GM18507 (cell line): ENCODE results near the gene KAT2B.
A peak's percentile ranks its signal among the peaks of the same experiment; 100 is the strongest.

Experiments
- DNase-seq: peaks from one replicate; pipeline ENCODE4 v3.0.0; 2011; ENCODE audit warnings: low read depth; ENCODE audit not compliant: insufficient read length; ENCODE audit errors: extremely low spot score
- FAIRE-seq: peaks from 2 replicates; lab custom pipeline; 2011; peaks lifted over from hg19 to GRCh38; lab: Jason Lieb, UNC

The KAT2B gene

DNA sequence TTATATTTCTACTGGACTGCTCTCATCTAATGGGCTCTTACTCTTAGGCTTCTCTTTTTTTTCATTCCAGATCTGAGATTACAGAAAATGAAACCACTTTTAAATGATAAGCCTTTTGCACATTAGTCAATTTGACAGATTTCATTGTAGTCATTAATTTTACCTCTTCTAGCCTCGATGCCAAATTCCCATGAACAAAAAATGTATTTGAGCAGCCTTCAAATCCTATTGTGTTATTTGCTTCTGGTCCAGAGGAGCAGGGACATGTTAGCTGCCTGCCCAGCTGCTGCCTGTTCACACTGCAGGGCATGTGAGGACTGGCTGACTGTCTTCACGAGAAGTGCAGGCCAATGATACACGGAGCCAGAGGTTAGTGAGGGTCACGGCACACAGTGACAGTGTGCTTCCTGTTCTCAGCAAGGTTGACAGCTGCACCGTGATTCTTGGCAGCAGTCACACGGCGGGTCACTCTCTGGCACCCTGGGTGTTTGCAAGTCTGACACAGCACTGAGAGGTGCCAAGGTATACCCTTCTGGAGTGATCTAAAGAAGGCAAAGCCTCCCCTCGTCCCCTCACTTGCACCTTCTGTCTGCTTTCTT, 40.8 kb downstream of the KAT2B start:
- no peak for DNase-seq
- peak; percentile 36 for FAIRE-seq

DNA sequence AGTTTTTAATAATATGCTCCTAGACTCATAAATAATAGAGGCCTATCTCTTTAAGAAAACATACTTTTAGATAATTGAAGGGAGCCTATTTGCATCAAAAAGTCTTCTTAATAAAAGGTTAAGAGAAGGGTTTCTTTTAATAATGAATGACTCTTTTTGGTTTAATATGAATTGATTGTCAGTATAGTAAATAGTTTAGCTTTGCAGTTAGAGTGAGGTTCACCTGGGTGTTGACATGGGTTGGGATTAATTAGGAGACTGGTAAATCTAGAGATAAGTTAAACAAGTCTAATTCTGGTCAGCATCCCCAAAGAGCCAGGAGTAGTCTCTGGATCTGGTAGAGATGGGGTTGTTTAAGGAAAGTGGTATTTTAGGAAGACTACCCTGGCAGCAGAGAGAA, 43.0 kb downstream of the KAT2B start:
- DNase-seq (no peak), FAIRE-seq (no peak)

DNA sequence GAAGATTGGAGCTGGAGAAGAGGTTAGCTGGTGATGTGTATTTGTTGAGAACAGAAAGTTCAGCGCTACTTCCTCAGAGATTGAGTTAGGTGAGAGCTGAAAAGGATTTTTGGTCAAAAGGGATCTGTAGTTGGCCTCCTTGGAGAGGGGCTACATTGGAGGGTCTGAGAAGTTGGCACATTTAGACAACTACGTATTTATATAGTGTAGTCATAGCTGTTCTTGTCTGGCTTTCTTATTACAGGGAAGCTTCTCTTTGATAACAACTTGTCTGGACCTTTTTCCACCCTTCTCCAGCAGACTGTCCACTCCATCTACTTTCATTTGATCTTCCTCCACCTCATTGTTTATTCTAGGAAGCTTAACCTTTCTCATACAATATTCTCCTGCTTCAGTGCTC, 43.7 kb downstream of the KAT2B start:
- FAIRE-seq: no peak
- no peak for DNase-seq

DNA sequence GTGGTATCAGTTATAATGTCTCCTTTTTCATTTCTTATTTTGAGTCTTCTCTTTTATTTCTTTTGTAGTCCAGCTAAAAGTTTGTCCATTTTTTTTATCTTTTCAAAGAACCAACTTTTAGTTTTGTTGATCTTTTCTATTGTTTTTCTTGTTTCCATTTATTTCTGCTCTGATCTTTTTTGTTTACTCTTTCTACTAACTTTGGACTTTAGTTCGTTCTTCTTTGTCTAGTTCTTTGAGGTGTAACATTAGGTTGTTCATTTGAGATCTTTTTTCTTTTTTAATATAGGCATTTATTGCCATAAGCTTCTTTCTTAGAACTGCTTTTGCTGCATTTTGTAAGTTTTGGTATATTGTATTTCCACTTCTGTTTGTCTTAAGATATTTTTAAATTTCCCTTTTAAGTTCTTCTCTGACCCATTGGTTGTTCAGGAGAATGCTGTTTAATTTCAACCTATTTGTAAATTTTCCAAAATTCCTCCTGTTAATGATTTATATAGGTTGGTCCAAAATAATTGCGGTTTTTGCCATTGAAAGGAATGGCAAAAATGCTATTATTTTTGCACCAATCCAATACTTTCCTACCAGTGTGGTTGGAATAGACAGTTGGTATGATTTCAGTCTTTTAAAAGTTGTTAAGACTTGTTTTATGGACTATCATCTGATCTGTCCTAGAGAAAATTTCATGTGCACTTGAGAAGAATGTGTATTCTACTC, 51.2 kb downstream of the KAT2B start:
- no peak for DNase-seq
- no peak for FAIRE-seq

DNA sequence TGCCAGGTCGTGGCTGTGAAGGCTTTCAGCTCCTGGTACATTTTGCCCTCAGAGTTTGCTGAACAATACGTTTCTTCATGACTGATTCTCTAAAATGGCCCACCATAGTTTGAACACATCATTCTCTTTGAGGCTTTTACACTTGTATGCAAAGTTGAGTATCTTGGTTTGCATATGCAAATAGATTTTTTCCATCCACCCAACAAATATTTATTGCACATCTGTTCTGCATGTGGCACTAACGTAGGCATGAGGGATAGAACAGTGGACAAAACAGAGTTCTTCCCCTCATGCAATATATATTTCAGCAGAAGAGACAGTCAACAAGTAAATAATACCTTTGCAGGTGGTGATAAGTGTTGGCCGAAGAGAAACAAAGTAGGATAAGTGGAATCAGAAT, 55.2 kb downstream of the KAT2B start:
- DNase-seq: no peak
- no peak for FAIRE-seq

DNA sequence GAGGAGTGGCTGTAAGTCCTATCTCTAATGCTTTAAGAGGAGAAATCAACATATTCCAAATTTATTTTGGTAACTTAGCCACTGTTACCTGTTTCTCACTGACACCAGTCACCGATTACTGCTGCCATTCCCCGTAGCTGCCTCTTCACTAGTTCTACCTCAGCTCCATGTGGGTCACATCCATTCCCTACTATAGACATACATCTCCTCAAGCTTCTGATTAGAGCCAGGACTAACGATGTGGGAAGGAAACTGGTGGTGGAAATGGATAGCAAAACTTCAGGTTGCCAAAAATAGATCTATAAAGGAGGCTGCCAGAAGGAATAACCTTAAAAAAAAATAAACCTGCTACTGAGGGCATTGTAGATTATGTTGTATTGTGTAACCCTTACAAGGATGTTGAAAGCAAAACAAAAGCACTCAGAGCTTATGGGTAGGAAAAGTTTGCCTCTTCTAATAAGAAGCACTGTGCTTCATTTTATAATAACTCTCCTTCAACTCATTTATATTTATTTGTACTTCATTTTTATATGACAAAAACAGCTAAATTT, 56.0 kb downstream of the KAT2B start:
- FAIRE-seq (no peak), DNase-seq (no peak)

DNA sequence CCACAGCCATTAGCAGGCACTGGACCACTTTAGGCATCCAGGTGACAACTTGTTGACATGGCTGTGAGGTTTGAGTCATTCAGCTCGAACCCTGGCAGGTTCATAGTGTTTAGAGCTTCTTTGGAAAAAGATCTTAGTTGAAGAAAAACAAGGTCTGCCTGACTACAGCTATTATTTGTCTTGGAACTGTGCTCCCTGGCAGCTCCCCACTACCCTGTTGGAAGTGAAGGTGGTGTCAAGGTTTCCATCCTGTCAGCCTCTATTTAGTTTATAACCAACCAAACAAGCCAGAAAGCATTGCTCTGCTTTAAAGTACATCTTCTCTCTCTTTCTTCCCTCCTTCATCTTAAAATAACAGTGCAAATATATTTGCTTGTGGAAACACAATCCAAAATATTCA, 56.8 kb downstream of the KAT2B start:
- no peak for FAIRE-seq
- DNase-seq: no peak

DNA sequence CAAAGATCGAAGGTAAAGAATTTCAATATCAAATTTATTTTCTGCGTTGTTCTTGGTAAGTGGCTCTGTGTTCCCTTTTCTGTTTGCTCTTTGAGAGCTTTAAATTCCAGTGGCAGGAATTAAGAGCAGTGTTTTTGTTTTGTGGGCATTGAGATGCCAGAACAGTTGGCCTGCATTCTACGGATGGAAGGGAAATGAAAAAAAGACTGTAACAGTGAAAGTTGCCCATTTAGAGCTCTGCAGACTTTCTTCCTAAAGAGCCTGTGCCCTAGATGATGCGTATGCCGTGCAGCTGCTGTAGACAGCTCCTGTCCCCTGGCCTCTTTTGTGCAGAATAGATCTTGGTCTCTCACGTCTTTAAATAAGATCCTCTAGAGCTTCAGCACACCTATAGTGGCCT, 58.8 kb downstream of the KAT2B start:
- DNase-seq (no peak), FAIRE-seq (no peak)

DNA sequence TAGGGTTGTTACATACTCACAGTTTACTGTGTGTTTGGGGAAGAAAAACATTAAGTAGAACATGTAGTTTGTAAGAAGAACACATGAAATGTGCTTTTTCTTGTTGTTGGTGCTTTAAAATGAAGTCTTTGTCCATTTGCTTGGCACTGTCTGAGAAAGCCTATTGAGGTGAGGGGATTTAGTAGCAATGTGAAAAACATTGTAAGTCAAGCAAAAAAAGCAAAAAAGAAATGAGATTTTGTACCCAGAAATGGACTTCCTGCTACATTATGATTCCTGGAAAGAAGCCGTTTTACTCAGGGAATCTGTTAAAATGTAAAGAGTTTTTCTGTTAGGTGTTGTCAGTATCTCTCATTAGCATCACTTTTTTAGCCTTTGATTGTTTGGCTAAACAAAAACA, 59.9 kb downstream of the KAT2B start:
- FAIRE-seq (no peak), DNase-seq (no peak)

DNA sequence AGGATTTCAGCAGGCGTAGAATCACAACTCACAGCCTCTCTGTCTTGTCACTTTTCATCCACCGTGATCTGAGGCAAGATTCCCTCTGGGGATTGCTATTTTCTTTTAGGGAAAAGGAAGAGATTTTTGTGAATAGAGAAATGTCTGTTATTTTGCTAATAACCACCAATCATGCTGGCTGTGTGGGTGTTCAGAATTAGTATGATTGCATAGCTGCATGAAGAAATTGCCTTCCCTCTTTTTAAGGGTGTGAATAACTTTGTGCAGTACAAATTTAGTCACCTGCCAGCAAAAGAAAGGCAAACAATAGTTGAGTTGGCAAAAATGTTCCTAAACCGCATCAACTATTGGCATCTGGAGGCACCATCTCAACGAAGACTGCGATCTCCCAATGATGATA, 60.8 kb downstream of the KAT2B start:
- FAIRE-seq (no peak), DNase-seq (no peak)

DNA sequence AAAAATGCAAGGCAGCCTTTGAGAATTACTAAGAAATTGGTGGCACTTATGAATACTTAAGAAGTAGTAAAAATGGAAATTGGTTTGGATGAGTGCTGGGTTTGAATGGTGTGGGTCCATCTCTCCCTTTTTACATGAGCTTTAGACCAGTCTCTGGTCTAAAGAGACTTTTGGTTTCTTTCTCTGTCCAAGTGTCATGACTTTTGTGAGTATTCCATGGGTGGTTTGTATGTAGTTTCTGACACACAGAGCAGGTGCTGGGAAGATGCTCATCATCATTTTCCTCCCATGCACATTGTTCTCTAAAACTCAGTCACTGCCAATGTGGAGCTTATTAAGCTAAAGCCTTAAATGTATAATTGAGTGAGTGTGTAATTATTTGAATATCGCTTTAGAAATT, 63.5 kb downstream of the KAT2B start:
- no peak for FAIRE-seq
- DNase-seq: no peak

DNA sequence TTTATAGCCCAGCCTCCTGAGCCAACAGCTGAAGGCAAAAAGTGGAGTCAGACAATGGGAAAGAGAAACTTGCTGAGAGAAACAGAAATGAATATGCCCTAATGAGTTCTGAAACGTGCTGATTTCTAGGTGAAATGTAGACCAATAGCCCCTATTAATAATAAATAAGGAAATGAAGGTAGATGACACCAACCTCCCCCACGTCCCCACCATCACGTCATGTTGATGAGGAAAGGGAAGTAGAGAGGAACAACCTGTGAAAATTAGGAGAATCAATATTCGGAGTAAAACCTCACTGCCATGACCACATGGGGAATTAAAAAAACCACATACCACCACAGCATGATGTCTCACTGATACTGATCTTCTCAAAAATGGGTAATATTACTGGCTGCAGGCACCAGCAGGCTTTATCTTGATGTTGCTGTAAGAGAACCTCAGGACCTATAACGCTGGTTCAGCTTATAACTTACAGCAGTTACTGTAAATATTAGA, 64.0 kb downstream of the KAT2B start:
- DNase-seq (no peak), FAIRE-seq (peak; percentile 48)

DNA sequence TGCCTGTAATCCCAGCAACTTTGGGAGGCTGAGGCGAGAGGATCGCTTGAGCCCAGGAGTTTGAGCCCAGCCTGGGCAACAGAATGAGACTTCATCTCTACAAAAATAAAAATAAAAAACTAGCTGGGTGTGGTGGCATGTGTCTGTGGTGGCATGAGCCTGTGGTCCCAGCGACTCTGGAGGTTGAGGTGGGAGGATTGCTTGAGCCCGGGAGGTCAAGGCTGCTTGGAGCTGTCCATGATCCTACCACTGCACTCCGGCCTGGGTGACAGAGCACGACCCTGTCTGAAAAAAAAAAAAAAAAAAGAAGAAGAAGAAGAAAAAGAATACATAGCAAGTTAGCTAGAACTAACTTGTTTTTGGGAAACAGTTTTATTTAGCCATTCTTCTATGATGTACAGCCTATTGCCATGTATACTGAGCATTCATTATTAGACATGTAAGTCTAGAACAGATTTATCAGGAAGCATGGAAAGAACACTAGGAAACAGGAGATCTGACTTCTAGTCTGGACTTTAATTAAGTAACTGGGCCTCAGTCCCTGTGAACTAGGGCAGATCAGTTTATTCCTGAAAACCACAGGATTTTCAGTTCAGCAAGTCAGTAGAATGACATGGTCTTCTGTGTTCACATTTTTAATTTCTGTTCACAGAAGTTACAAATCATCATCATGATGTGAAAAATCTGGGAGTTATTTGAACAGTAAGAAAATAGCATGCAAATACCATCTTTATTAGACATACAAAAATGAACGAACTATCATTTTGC, 65.5 kb downstream of the KAT2B start:
- DNase-seq: no peak

DNA sequence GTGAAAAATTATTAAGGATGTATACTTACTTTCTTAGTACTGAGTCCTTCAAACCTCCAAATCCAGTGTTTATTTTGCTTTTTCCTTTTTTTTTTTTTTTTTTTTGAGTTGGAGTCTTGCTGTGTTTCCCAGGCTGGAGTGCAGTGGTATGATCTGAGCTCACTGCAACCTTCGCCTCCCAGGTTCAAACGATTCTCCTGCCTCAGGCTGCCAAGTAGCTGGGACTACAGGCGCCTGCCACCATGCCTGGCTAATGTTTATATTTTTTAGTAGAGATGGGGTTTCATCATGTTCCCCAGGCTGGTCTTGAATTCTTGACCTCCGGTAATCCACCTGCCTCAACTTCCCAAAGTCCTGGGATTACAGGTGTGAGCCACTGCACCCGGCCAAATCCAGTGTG, 67.5 kb downstream of the KAT2B start:
- DNase-seq: no peak
- FAIRE-seq: no peak

More for the DNA sequence above, 65.5 kb downstream of the KAT2B start:
- FAIRE-seq: peak; percentile 33

DNA sequence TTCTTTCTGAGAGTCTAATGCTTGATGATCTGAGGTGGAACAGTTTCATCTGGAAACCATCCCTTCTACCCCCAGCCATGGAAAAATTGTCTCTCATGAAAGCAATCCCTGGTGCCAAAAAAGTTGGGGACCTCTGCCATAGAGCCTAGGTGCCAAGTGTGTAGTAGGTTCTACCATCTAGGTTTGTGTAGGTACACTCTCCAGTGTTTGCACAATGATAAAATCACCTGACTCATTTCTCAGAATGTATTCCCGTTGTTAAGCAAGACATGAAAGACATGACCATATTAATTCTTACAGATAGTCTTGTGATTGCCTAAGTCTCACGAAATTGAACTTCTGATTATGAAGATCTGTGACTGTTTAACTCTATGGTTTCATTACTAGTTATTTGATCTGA, 68.6 kb downstream of the KAT2B start:
- DNase-seq (no peak), FAIRE-seq (no peak)

DNA sequence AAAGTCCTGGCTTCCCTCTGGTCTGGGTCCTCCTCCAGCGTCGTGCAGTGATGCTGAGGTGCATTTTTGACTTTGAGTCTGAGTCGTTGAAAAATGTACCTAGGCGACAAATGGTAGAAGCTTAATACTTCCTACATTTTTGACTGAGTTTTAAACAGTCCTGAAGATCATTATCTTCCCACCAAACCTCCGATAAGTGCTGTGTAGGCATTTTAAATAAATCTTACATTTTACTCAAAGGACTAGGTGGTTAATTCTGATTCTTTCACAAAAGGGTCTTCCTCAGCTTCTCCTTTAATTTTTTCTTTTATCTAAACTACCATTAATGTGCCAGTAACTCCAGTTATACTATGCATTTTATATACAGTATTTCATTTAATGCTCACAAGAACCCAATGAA, 70.6 kb downstream of the KAT2B start:
- DNase-seq (no peak), FAIRE-seq (no peak)

DNA sequence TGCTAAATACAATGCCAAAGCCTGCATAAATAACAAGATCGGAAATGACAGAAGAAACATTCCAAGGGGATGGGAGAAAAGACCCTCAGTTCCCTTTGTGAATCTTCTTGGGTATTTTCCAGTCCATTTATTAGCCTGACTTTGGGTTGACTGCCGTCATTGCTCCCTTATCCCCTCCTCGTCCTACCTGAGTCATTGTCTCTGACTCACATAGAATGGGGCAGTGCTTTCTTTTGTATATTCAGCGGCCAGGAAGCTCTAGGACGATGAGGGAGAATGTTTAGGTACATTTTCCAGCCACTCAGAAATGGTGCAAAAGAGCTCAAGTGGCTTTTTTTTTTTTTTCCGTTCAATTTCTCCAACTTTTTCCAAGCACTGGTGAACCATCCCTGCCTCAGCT, 71.6 kb downstream of the KAT2B start:
- FAIRE-seq: no peak
- no peak for DNase-seq

DNA sequence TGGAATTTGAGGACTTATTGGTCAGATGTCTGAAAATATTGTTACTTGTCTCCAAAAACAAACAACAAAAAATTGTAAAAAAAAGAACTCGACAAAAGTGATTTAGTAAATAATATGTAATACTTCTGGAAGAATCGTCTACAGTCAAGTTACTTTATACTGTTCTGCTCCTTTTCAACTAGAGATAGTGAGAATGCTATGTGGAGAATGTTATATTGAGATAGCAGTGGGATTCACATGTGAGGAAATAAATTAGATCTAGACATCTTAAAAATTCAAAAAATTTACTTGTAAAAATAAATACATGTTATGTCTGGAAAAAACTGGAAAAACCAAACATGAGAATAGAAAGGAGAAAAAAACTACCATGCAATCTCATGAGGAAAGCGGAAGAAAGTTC, 80.8 kb downstream of the KAT2B start:
- FAIRE-seq (no peak), DNase-seq (no peak)

DNA sequence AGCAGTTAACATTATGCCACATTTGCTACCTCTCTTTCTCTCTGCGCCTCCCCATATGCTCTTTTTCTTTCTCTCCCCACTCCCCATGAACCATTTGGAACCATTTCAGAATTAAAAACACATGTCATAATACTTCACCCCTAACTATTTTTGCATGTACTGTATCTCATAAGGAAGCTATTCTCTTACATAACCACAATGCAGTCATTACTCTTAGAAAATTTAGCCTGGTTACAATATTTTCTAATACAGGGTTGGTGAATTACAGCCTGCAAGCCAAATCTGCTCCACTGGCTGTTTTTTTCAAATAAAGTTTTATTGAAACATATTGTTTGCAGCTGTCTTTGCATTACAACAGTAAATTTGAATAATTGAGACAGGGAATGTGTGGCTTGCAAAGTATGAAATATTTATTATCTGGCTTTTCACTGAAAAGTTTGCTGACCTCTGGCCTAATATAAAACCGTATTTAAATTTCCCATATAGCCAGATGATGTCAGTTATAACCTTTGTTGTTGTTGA, 82.9 kb downstream of the KAT2B start:
- FAIRE-seq (no peak), DNase-seq (no peak)

DNA sequence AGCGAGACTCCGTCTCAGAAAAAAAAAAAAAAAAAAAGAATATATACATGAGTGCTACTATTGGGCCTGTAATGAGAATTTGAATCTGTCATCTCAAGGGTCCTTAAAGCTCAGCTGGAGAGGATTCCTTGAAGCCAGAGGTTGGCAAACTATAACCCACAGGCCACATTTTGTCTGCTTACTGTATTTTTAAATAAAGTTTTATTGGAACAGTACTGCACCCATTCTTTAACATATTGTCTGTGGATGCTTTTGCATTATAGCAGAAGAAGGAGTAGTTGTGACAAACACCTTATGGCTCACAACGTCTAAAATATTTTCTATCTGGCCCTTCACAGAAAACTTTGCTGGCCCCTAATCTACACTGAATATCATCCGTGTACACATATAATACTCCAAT, 85.0 kb downstream of the KAT2B start:
- no peak for DNase-seq
- FAIRE-seq: no peak
